ENCODE data around the gene ZNF385B. TPM values are rescaled to one million over a fixed set of nuclear protein-coding genes. Genes with fewer than 3 reads are reported as not detected.

The ZNF385B gene
- total RNA-seq, 2 experiments from 2014 or later = 113 to 178 TPM

DNA sequence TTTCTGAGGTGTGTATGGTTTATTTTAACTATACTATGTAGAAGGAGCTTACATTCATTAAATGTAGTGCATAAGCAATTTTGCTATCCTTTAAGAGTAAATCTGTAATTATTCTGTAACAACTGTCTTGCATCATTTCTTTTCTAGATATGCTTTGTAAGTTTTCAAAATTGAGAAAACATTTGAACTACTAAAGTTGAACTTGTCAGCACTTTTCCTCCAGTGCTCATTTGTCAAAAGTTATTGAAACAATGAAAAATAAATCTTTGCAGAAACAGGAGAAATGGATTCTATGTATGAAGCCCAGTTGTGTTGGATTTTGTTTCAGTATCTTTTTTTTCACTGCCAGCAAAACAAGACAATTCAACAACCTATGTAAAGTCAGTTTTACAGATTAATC is 14.5 kb upstream of the ZNF385B start:
- no peak for DNase-seq (ENCODE audit: low spot score)
- no peaks in the 10 kb centered on the region for H4K20me1 ChIP-seq (ENCODE audit: insufficient read depth, low read length)
- BruUV-seq (replicated peaks) = no TSS peak
- ChIA-PET POLR2A (interaction anchor here (0.9 to 18.0 kb wide), 5 partner anchors 8 to 23 kb away, joined by 3 to 805 read pairs (median 5); partner anchors contain the start of gene ZNF385B), CTCF (ENCODE audit: unreplicated experiment) (interaction anchor here (1.0 to 1.4 kb wide), 2 partner anchors 10 to 23 kb away, joined by 3 to 8 read pairs; no protein-coding TSS in a partner anchor)
- peaks cover 50% of the 10 kb centered on the region; the same call in 1 of the 2 replicates for H3K79me2 ChIP-seq (ENCODE audit: insufficient read depth, low read depth, low read length)
- H3K9me2 ChIP-seq (ENCODE audit: insufficient read depth, low read length) = no peaks in the 10 kb centered on the region
- peaks cover 97% of the 10 kb centered on the region for H3K4me1 ChIP-seq (ENCODE audit: insufficient read depth, low read length, poor library complexity, severe bottlenecking)
- peak overlapping the region; percentile 100 for H3K27ac ChIP-seq (ENCODE audit: low read depth, low read length, poor library complexity, severe bottlenecking)
- peak overlapping the region; percentile 80 for H3K4me2 ChIP-seq (ENCODE audit: low read length)
- H2AFZ ChIP-seq (ENCODE audit: low read length) = peak overlapping the region; percentile 24; the same call in 1 of the 2 replicates
- TF ChIP-seq, protein P1, sequence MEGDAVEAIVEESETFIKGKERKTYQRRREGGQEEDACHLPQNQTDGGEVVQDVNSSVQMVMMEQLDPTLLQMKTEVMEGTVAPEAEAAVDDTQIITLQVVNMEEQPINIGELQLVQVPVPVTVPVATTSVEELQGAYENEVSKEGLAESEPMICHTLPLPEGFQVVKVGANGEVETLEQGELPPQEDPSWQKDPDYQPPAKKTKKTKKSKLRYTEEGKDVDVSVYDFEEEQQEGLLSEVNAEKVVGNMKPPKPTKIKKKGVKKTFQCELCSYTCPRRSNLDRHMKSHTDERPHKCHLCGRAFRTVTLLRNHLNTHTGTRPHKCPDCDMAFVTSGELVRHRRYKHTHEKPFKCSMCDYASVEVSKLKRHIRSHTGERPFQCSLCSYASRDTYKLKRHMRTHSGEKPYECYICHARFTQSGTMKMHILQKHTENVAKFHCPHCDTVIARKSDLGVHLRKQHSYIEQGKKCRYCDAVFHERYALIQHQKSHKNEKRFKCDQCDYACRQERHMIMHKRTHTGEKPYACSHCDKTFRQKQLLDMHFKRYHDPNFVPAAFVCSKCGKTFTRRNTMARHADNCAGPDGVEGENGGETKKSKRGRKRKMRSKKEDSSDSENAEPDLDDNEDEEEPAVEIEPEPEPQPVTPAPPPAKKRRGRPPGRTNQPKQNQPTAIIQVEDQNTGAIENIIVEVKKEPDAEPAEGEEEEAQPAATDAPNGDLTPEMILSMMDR (conservative IDR thresholded peaks at IDR 0.05; ENCODE audit: low read length) = no peak
- no peak for TF ChIP-seq EZH2phosphoT487 (IDR thresholded peaks at IDR 0.05; ENCODE audit: borderline replicate concordance, low read depth, low read length)
- H3K36me3 ChIP-seq (ENCODE audit: insufficient read depth, low read length) = no peaks in the 10 kb centered on the region
- peak overlapping the region; percentile 66 for H3K4me3 ChIP-seq (ENCODE audit: low read depth, low read length, poor library complexity, severe bottlenecking)
- H3K9me3 ChIP-seq (ENCODE audit: low read length) = no peaks in the 10 kb centered on the region
- intact Hi-C loops (cut with micrococcal nuclease; ENCODE audit: unreplicated experiment) = loop anchor here (5.0 kb wide), 1 partner anchor 1431 kb away; no protein-coding TSS in a partner anchor

DNA sequence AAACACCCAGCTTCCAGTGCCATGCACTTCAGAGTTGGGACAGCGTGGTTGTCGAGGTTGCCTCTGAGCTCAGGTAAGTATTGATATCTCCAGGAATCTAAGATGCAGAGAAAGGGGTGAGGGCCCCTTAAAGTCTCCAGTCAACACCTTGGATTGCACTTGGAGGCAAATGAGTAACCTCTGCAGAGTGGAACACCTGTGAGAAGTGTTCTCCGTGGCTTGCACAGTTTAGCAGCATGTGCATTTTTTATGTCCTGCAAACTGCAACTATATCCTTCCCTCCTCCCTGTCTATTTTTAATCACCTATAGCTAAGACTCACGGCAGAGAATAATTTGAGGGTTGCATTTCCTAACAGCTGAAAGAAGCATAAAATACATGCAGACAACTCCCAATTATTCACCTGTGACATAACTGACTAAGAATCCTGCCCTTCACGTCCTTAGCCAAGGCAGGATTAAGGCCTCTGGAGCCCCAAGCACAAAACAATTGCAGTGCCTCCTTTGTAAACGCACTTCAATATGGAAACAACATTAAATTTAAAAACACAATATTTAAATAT is 1.6 kb upstream of the ZNF385B start:
- Histone ChIP-seq H3K9me2 (ENCODE audit: insufficient read depth, low read length) (no peaks in the 10 kb centered on the region), H3K4me1 (ENCODE audit: insufficient read depth, low read length, poor library complexity, severe bottlenecking) (peaks cover 63% of the 10 kb centered on the region), H3K36me3 (ENCODE audit: insufficient read depth, low read length) (peaks cover 26% of the 10 kb centered on the region), H3K4me2 (ENCODE audit: low read length) (peak overlapping the region; percentile 89), H2AFZ (ENCODE audit: low read length) (peak overlapping the region; percentile 35; the same call in 1 of the 2 replicates), H4K20me1 (ENCODE audit: insufficient read depth, low read length) (no peaks in the 10 kb centered on the region), H3K27ac (ENCODE audit: low read depth, low read length, poor library complexity, severe bottlenecking) (peak overlapping the region; percentile 83), H3K79me2 (ENCODE audit: insufficient read depth, low read depth, low read length) (peaks cover 63% of the 10 kb centered on the region), H3K9me3 (ENCODE audit: low read length) (no peaks in the 10 kb centered on the region), H3K4me3 (ENCODE audit: low read depth, low read length, poor library complexity, severe bottlenecking) (peak overlapping the region; percentile 90)
- CTCF ChIA-PET (ENCODE audit: unreplicated experiment) = interaction anchor here (0.9 to 1.0 kb wide), 3 partner anchors 10 to 26 kb away, joined by 3 read pairs; no protein-coding TSS in a partner anchor
- BruUV-seq (replicated peaks) = no TSS peak
- POLR2A ChIA-PET = interaction anchor here (0.6 to 21.0 kb wide), 11 partner anchors 8 to 1412 kb away, joined by 3 to 805 read pairs (median 3); partner anchors contain the start of genes PJVK and PRKRA
- peak; percentile 70 for DNase-seq (ENCODE audit: low spot score)
- no peak for TF ChIP-seq EZH2phosphoT487 (IDR thresholded peaks at IDR 0.05; ENCODE audit: borderline replicate concordance, low read depth, low read length)
- TF ChIP-seq, protein P1 (conservative IDR thresholded peaks at IDR 0.05; ENCODE audit: low read length) = no peak
- intact Hi-C loops (cut with micrococcal nuclease; ENCODE audit: unreplicated experiment) = no loop called here

DNA sequence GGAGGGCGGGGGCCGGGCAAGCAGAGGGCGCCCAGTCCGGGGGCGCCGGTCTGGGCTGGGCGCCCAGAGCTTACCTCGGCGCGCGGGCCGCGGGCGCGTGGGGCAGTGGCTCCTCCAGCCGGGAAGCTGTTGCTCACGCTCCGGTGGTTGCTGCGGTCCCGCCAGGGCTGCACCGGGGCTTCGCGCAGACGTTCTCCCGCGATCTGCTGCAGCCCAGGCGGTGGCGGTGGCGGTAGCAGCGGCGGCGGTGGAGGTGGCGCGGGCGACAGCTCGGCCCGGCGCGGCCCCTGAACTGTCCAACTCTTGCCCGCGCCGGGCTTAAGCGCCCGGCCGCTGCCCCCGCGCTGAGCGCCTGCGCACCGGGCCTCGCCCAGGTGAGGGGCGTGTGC is 391 bp downstream of the ZNF385B start:
- intact Hi-C loops (cut with micrococcal nuclease; ENCODE audit: unreplicated experiment) = no loop called here
- Histone ChIP-seq H2AFZ (ENCODE audit: low read length) (no peak overlapping the region), H3K9me3 (ENCODE audit: low read length) (no peaks in the 10 kb centered on the region), H3K27ac (ENCODE audit: low read depth, low read length, poor library complexity, severe bottlenecking) (peak overlapping the region; percentile 83), H4K20me1 (ENCODE audit: insufficient read depth, low read length) (0 out of 2 replicates have a peak, but pooled peaks cover 7% of the 10 kb centered on the region), H3K9me2 (ENCODE audit: insufficient read depth, low read length) (no peaks in the 10 kb centered on the region), H3K4me2 (ENCODE audit: low read length) (peak overlapping the region; percentile 89), H3K79me2 (ENCODE audit: insufficient read depth, low read depth, low read length) (peaks cover 83% of the 10 kb centered on the region), H3K36me3 (ENCODE audit: insufficient read depth, low read length) (peaks cover 41% of the 10 kb centered on the region), H3K4me1 (ENCODE audit: insufficient read depth, low read length, poor library complexity, severe bottlenecking) (peaks cover 63% of the 10 kb centered on the region), H3K4me3 (ENCODE audit: low read depth, low read length, poor library complexity, severe bottlenecking) (peak overlapping the region; percentile 90)
- no TSS peak for BruUV-seq (replicated peaks)
- ChIA-PET POLR2A (interaction anchor here (21.0 kb wide), 1 partner anchor 17 kb away, joined by 805 read pairs; no protein-coding TSS in a partner anchor), CTCF (ENCODE audit: unreplicated experiment) (no interaction called here)
- DNase-seq (ENCODE audit: low spot score) = peak; percentile 72
- TF ChIP-seq, protein P1 (conservative IDR thresholded peaks at IDR 0.05; ENCODE audit: low read length) = no peak
- TF ChIP-seq EZH2phosphoT487 (IDR thresholded peaks at IDR 0.05; ENCODE audit: borderline replicate concordance, low read depth, low read length) = no peak

All from OCI-LY7 (cell line).